DND-41 (cell line): Measurements from ENCODE around the gene ACTL6B.

Experiments used
- EZH2 ChIP-seq: IDR thresholded peaks from 3 replicates; pipeline ENCODE4 v1.6.1; 2012; ENCODE audit warnings: borderline replicate concordance, low read depth, mild to moderate bottlenecking, moderate library complexity, low read length, inconsistent platforms; ENCODE audit not compliant: severe bottlenecking
- TF ChIP-seq, protein P1 (sequence below): IDR thresholded peaks from 2 replicates; pipeline ENCODE4 v1.5.1; 2012; ENCODE audit warnings: borderline replicate concordance, low read length, moderate library complexity, mild to moderate bottlenecking; ENCODE audit not compliant: poor library complexity, severe bottlenecking; ENCODE audit errors: extremely low read depth

- TF ChIP-seq, protein P1, sequence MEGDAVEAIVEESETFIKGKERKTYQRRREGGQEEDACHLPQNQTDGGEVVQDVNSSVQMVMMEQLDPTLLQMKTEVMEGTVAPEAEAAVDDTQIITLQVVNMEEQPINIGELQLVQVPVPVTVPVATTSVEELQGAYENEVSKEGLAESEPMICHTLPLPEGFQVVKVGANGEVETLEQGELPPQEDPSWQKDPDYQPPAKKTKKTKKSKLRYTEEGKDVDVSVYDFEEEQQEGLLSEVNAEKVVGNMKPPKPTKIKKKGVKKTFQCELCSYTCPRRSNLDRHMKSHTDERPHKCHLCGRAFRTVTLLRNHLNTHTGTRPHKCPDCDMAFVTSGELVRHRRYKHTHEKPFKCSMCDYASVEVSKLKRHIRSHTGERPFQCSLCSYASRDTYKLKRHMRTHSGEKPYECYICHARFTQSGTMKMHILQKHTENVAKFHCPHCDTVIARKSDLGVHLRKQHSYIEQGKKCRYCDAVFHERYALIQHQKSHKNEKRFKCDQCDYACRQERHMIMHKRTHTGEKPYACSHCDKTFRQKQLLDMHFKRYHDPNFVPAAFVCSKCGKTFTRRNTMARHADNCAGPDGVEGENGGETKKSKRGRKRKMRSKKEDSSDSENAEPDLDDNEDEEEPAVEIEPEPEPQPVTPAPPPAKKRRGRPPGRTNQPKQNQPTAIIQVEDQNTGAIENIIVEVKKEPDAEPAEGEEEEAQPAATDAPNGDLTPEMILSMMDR: no peak
- no peak for TF ChIP-seq EZH2
Measured at GRCh38 chr7:100678291-100678984, 22.2 kb upstream of the ACTL6B start.
